HepG2 (cell line): Measurements from ENCODE around the gene ATG4D. TPM values are rescaled to one million over a fixed set of nuclear protein-coding genes. Genes with fewer than 3 reads are reported as not detected.

Source experiments
- ARID4A ChIP-seq: sonication (generic); formaldehyde crosslinking; IDR thresholded peaks from 2 replicates; pipeline ENCODE4 v1.5.0; 2020; ENCODE audit warnings: mild to moderate bottlenecking, missing genetic modification reagents, borderline replicate concordance
- DBP ChIP-seq: sonication (generic); formaldehyde crosslinking; IDR thresholded peaks from 2 replicates; pipeline ENCODE4 v1.4.0; 2020; ENCODE audit warnings: missing genetic modification reagents; ENCODE audit errors: not compliant biosample characterization
- E2F5 ChIP-seq: sonication (generic); formaldehyde crosslinking; conservative IDR thresholded peaks from 2 replicates; pipeline ENCODE4 v1.4.0; 2020; ENCODE audit warnings: missing genetic modification reagents
- FOSL1 ChIP-seq: sonication (generic); formaldehyde crosslinking; IDR thresholded peaks from 2 replicates; pipeline ENCODE4 v1.9.0; 2021; ENCODE audit warnings: missing genetic modification reagents, borderline replicate concordance
- HIVEP1 ChIP-seq: sonication (generic); formaldehyde crosslinking; IDR thresholded peaks from 2 replicates; pipeline ENCODE4 v1.4.0; 2020; ENCODE audit warnings: mild to moderate bottlenecking, missing genetic modification reagents
- NCOA5 ChIP-seq: sonication (generic); formaldehyde crosslinking; IDR thresholded peaks from 2 replicates; pipeline ENCODE4 v1.4.0; 2020; ENCODE audit warnings: missing genetic modification reagents
- NFKB2 ChIP-seq: sonication (generic); formaldehyde crosslinking; IDR thresholded peaks from 2 replicates; pipeline ENCODE4 v1.4.0; 2020; ENCODE audit warnings: missing genetic modification reagents, borderline replicate concordance
- ZFP90 ChIP-seq: sonication (generic); formaldehyde crosslinking; IDR thresholded peaks from 2 replicates; pipeline ENCODE4 v1.8.0; 2022; ENCODE audit warnings: missing genetic modification reagents, mild to moderate bottlenecking, inconsistent platforms, borderline replicate concordance
- ZIK1 ChIP-seq: sonication (generic); formaldehyde crosslinking; IDR thresholded peaks from 2 replicates; pipeline ENCODE4 v1.5.0; 2020; ENCODE audit warnings: mild to moderate bottlenecking, low read depth, missing genetic modification reagents, borderline replicate concordance
- ZNF256 ChIP-seq: sonication (generic); formaldehyde crosslinking; conservative IDR thresholded peaks from 2 replicates; pipeline ENCODE4 v1.4.0; 2020; ENCODE audit warnings: missing genetic modification reagents
- ZNF503 ChIP-seq: sonication (generic); formaldehyde crosslinking; IDR thresholded peaks from 2 replicates; pipeline ENCODE4 v1.4.0; 2020; ENCODE audit warnings: missing genetic modification reagents
- ZNF546 ChIP-seq: sonication (generic); formaldehyde crosslinking; conservative IDR thresholded peaks from 2 replicates; pipeline ENCODE4 v1.8.1; 2023; ENCODE audit warnings: mild to moderate bottlenecking, missing genetic modification reagents
- ZSCAN25 ChIP-seq: sonication (generic); formaldehyde crosslinking; IDR thresholded peaks from 2 replicates; pipeline ENCODE4 v1.8.0; 2022; ENCODE audit warnings: mild to moderate bottlenecking, missing genetic modification reagents
- polyA plus RNA-seq, 8 experiments: library from polyadenylated mRNA; depleted of rRNA in 3 of 8; stranded (reverse) in 7 of 8; unstranded in 1 of 8; fragments of >200 nt; fragmentation: Illumina TruSeq in 4 of 8; extraction: Trizol in 4 of 8; gene quantifications; 2 replicates each; pipeline versions ENCODE4 v1.2.1 to v1.2.3, GENCODE V29; 2011 to 2016; ENCODE audit warnings: low read depth in 4 of 8, missing spikeins in 1 of 8, mixed read lengths in 1 of 8; ENCODE audit not compliant: insufficient read depth in 1 of 8
- total RNA-seq, 5 experiments: library from RNA; depleted of rRNA; stranded (reverse); fragments of >200 nt; fragmentation: Illumina TruSeq; extraction: Trizol; gene quantifications; 2 replicates each; pipeline ENCODE4 v1.2.3, GENCODE V29; 2016; ENCODE audit warnings: low read depth in 1 of 5
- TF ChIP-seq, protein P1 (sequence below): sonication (generic); formaldehyde crosslinking; IDR thresholded peaks from 2 replicates; pipeline ENCODE4 v1.5.0; 2020; ENCODE audit warnings: missing genetic modification reagents
- TF ChIP-seq, protein P2 (sequence below): sonication (generic); formaldehyde crosslinking; IDR thresholded peaks from 2 replicates; pipeline ENCODE4 v1.4.0; 2020; ENCODE audit warnings: missing genetic modification reagents

The ATG4D gene
- total and polyA plus RNA-seq, 2 of the 13 experiments (the other 11 are each of a cell fraction or from before 2014, with no cell fraction given), result 17.8 to 19.0 TPM

DNA sequence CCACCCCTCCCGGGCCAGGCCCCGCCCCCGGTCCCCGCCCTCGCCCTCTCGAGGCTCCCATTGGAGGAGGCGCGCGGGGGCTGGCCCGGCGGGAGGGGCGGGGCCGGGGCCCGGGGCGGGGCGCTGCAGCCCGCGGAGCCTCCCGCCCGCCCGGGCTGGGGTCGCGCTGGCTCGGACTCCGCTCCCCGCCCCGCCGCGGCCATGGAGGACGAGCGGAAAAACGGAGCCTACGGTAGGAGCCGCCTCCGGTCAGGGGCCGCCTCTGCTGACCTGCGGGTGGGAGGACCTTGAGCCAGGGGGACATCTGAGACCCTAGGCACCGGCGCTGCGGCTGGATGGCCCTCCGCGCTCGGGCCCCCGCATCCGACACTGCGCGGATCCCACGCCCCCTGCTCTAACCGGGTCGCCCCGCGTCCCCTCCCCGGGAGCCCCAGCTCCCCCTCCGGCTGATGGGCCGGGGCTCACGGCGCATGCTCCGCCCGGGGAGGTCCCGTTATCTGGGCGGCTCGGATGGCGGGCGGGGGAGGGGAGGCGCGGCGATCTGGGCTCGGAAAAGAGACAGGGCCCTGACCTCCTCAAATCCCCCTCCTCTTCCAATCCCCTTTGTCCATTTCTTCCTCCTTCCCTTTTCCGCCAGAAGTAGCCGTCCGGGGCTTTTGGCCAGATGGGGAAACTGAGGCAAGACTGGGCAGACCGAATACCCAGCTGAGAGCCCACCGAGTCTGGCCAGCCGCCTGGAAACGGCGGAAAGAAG lies 58.8 kb downstream of the ATG4D start (continued):
- 0 out of 2 replicates have a peak, but pooled peaks have one; percentile 23 for TF ChIP-seq ZIK1 (CRISPR knock-in tag)
- TF ChIP-seq NCOA5 (CRISPR knock-in tag), result no peak
- TF ChIP-seq NFKB2, result no peak
- TF ChIP-seq ARID4A (CRISPR knock-in tag), result peak; percentile 77
- TF ChIP-seq HIVEP1 (CRISPR knock-in tag), result no peak
- 0 out of 2 replicates have a peak, but pooled peaks have one; percentile 24 for TF ChIP-seq E2F5 (CRISPR knock-in tag)
- no peak for TF ChIP-seq FOSL1 (CRISPR knock-in tag)
- no peak for TF ChIP-seq ZSCAN25 (CRISPR knock-in tag)
- no peak for TF ChIP-seq ZFP90 (CRISPR knock-in tag)
- TF ChIP-seq, protein P1, sequence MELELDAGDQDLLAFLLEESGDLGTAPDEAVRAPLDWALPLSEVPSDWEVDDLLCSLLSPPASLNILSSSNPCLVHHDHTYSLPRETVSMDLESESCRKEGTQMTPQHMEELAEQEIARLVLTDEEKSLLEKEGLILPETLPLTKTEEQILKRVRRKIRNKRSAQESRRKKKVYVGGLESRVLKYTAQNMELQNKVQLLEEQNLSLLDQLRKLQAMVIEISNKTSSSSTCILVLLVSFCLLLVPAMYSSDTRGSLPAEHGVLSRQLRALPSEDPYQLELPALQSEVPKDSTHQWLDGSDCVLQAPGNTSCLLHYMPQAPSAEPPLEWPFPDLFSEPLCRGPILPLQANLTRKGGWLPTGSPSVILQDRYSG (CRISPR knock-in tag), result no peak
- no peak for TF ChIP-seq DBP (CRISPR knock-in tag)
- TF ChIP-seq, protein P2, sequence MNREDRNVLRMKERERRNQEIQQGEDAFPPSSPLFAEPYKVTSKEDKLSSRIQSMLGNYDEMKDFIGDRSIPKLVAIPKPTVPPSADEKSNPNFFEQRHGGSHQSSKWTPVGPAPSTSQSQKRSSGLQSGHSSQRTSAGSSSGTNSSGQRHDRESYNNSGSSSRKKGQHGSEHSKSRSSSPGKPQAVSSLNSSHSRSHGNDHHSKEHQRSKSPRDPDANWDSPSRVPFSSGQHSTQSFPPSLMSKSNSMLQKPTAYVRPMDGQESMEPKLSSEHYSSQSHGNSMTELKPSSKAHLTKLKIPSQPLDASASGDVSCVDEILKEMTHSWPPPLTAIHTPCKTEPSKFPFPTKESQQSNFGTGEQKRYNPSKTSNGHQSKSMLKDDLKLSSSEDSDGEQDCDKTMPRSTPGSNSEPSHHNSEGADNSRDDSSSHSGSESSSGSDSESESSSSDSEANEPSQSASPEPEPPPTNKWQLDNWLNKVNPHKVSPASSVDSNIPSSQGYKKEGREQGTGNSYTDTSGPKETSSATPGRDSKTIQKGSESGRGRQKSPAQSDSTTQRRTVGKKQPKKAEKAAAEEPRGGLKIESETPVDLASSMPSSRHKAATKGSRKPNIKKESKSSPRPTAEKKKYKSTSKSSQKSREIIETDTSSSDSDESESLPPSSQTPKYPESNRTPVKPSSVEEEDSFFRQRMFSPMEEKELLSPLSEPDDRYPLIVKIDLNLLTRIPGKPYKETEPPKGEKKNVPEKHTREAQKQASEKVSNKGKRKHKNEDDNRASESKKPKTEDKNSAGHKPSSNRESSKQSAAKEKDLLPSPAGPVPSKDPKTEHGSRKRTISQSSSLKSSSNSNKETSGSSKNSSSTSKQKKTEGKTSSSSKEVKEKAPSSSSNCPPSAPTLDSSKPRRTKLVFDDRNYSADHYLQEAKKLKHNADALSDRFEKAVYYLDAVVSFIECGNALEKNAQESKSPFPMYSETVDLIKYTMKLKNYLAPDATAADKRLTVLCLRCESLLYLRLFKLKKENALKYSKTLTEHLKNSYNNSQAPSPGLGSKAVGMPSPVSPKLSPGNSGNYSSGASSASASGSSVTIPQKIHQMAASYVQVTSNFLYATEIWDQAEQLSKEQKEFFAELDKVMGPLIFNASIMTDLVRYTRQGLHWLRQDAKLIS, result no peak
- TF ChIP-seq ZNF546 (CRISPR knock-in tag), result no peak
- TF ChIP-seq ZNF503 (CRISPR knock-in tag), result no peak
- no peak for TF ChIP-seq ZNF256 (CRISPR knock-in tag)
